Thyroid gland (tissue), 4 donors: ENCODE measurements around the gene PRKRIP1.

Source experiments
- CTCF ChIP-seq, 6 experiments: fragments of 200-600 bp in 3 of 6; fragments of 450-650 bp in 3 of 6; sonication (generic) in 3 of 6; IDR thresholded peaks; one replicate each; pipeline ENCODE4 v1.5.1; 2016 to 2019; ENCODE audit warnings: antibody characterized with exemption in 6 of 6, mild to moderate bottlenecking in 2 of 6, inconsistent platforms in 1 of 6, moderate library complexity in 1 of 6
- POLR2A ChIP-seq, 2 donors: fragments of 450-650 bp; IDR thresholded peaks; one replicate each; pipeline ENCODE4 v1.6.1; 2017; ENCODE audit warnings: antibody characterized with exemption in 2 of 2, mild to moderate bottlenecking in 2 of 2, moderate library complexity in 1 of 2

- TF ChIP-seq CTCF (IDR thresholded peaks at IDR 0.05) (no peak), POLR2A (IDR thresholded peaks at IDR 0.05) (no peak)
Observed at GRCh38 chr7:102410918-102411317, 14.8 kb downstream of the PRKRIP1 start.
